ENCODE results near the gene COX7B2. TPM values are rescaled to one million over a fixed set of nuclear protein-coding genes. Genes with fewer than 3 reads are reported as not detected.

COX7B2 gene
- total and polyA plus RNA-seq, 10 of the 15 experiments (the other 5 are each of a cell fraction or from before 2014, with no cell fraction given) = not detected

Other genes starting within 250 kb of the COX7B2 start
- gene GABRA4, start 84.3 kb upstream of the COX7B2 start, total RNA-seq (2014; rRNA removed) = 0.65 and 1.1 TPM in 2 replicates
- 0.64 and 1.0 TPM in 2 replicates for gene GABRA4, start 84.3 kb upstream of the COX7B2 start, total RNA-seq (2014; rRNA removed; fragmentation: Illumina TruSeq; extraction: Trizol)
- 1.1 and 1.4 TPM in 2 replicates for gene GABRA4, start 84.3 kb upstream of the COX7B2 start, total RNA-seq (2021)
- gene GABRA4, start 84.3 kb upstream of the COX7B2 start, polyA plus RNA-seq (2011; rRNA removed) = 14.6 and 18.9 TPM in 2 replicates
- 1.1 and 1.2 TPM in 2 replicates for gene GABRA4, start 84.3 kb upstream of the COX7B2 start, polyA plus RNA-seq (2014; fragmentation: Illumina TruSeq; extraction: Trizol)
- gene GABRA4, start 84.3 kb upstream of the COX7B2 start, polyA plus RNA-seq (2014; fragmentation: Nextera tagmentation; extraction: Ambion mirVana) = 1 to 10 TPM; 1.3 to 2.4 TPM
- gene GABRA4, start 84.3 kb upstream of the COX7B2 start, polyA plus RNA-seq (2014; rRNA removed) = 0.69 and 1.7 TPM in 2 replicates
- under 1 TPM; 0.86 to 0.87 TPM for gene GABRA4, start 84.3 kb upstream of the COX7B2 start, polyA plus RNA-seq (2016; fragmentation: Nextera tagmentation; extraction: Ambion mirVana)
- gene GABRB1, start 122.3 kb upstream of the COX7B2 start, total RNA-seq (2014; rRNA removed) = not detected in 2 replicates
- 0.13 TPM in 1 of 2 replicates, not detected in the other for gene GABRB1, start 122.3 kb upstream of the COX7B2 start, total RNA-seq (2014; rRNA removed; fragmentation: Illumina TruSeq; extraction: Trizol)
- not detected in 2 replicates for gene GABRB1, start 122.3 kb upstream of the COX7B2 start, total RNA-seq (2021)
- gene GABRB1, start 122.3 kb upstream of the COX7B2 start, polyA plus RNA-seq (2011; rRNA removed) = 0.68 and 0.92 TPM in 2 replicates
- gene GABRB1, start 122.3 kb upstream of the COX7B2 start, polyA plus RNA-seq (2014; fragmentation: Illumina TruSeq; extraction: Trizol) = not detected in 2 replicates
- gene GABRB1, start 122.3 kb upstream of the COX7B2 start, polyA plus RNA-seq (2014; fragmentation: Nextera tagmentation; extraction: Ambion mirVana) = not detected
- 0.10 TPM in 1 of 2 replicates, not detected in the other for gene GABRB1, start 122.3 kb upstream of the COX7B2 start, polyA plus RNA-seq (2014; rRNA removed)
- gene GABRB1, start 122.3 kb upstream of the COX7B2 start, polyA plus RNA-seq (2016; fragmentation: Nextera tagmentation; extraction: Ambion mirVana) = not detected